Measurements from ENCODE around the gene GADL1. TPM values are rescaled to one million over a fixed set of nuclear protein-coding genes. Genes with fewer than 3 reads are reported as not detected.

GADL1 gene
- total and polyA plus RNA-seq, 2 donors from 2014 or later, result 0.22 to 0.54 TPM

DNA sequence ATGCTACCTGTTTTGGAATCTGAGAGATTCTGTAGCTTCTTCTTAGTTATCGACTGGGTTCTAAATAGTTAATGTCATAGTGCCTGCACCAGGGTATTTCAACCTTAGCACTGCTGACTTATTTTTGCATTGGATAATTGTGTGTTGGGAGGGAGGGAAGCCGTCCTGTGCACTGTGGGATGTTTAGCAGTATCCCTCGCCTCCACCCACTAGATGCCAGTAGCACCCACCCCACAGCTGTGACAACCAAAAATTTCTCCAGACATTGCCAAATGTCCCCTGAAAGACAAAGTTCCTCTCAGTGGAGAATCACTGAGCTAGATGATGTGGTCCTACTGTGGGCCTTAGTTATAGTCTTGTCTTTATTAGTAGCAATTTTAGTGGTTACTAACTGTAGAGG lies 199.8 kb downstream of the GADL1 start:
- Histone ChIP-seq H3K9me3 (ENCODE audit: control insufficient read depth in 2 of 3, insufficient read depth in 1 of 3, low read length in 3 of 3) (no peaks in the 10 kb centered on the region), H3K27ac (ENCODE audit: low read depth in 2 of 2, low read length in 2 of 2) (no peak overlapping the region), H3K4me3 (ENCODE audit: low read length in 3 of 3) (no peak overlapping the region), H3K36me3 (ENCODE audit: control insufficient read depth in 2 of 3, insufficient read depth in 3 of 3, low read length in 3 of 3) (peaks cover 0 to 21% (median 15%) of the 10 kb centered on the region in 3 donors), H3K4me1 (ENCODE audit: control insufficient read depth in 2 of 3, insufficient read depth in 2 of 3, low read depth in 1 of 3, low read length in 3 of 3) (peaks cover 2 to 16% (median 5%) of the 10 kb centered on the region in 3 donors), H3K9ac (ENCODE audit: low read length in 3 of 3) (no peak overlapping the region), H3K27me3 (ENCODE audit: control insufficient read depth, insufficient read depth, low read length) (no peaks in the 10 kb centered on the region)
- TF ChIP-seq, protein P1, sequence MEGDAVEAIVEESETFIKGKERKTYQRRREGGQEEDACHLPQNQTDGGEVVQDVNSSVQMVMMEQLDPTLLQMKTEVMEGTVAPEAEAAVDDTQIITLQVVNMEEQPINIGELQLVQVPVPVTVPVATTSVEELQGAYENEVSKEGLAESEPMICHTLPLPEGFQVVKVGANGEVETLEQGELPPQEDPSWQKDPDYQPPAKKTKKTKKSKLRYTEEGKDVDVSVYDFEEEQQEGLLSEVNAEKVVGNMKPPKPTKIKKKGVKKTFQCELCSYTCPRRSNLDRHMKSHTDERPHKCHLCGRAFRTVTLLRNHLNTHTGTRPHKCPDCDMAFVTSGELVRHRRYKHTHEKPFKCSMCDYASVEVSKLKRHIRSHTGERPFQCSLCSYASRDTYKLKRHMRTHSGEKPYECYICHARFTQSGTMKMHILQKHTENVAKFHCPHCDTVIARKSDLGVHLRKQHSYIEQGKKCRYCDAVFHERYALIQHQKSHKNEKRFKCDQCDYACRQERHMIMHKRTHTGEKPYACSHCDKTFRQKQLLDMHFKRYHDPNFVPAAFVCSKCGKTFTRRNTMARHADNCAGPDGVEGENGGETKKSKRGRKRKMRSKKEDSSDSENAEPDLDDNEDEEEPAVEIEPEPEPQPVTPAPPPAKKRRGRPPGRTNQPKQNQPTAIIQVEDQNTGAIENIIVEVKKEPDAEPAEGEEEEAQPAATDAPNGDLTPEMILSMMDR (IDR thresholded peaks at IDR 0.05; ENCODE audit: borderline replicate concordance, extremely low read depth, insufficient read depth), result no peak
- FAIRE-seq (no peak), DNase-seq (no peak)
- intact Hi-C loops (cut with DNase I), result no loop called here

- H3K27me3 ChIP-seq (ENCODE audit: control insufficient read depth, insufficient read depth, low read length), result no peaks in the 10 kb centered on the region
- FAIRE-seq (no peak), DNase-seq (no peak)
- H3K4me3 ChIP-seq (ENCODE audit: low read length in 3 of 3), result no peak overlapping the region
- no peak overlapping the region for H3K9ac ChIP-seq (ENCODE audit: low read length in 3 of 3)
- H3K27ac ChIP-seq (ENCODE audit: low read depth in 2 of 2, low read length in 2 of 2), result no peak overlapping the region
- peaks cover 2 to 18% (median 9%) of the 10 kb centered on the region in 3 donors for H3K4me1 ChIP-seq (ENCODE audit: control insufficient read depth in 2 of 3, insufficient read depth in 2 of 3, low read depth in 1 of 3, low read length in 3 of 3)
- TF ChIP-seq, protein P1 (IDR thresholded peaks at IDR 0.05; ENCODE audit: borderline replicate concordance, extremely low read depth, insufficient read depth), result no peak
- no peaks in the 10 kb centered on the region for H3K9me3 ChIP-seq (ENCODE audit: control insufficient read depth in 2 of 3, insufficient read depth in 1 of 3, low read length in 3 of 3)
- intact Hi-C loops (cut with DNase I), result no loop called here
- H3K36me3 ChIP-seq (ENCODE audit: control insufficient read depth in 2 of 3, insufficient read depth in 3 of 3, low read length in 3 of 3), result peaks cover 0 to 21% (median 15%) of the 10 kb centered on the region in 3 donors
Measured at GRCh38 chr3:30694148-30694547, 200.3 kb downstream of the GADL1 start.

GRCh38 chr3:30693470-30694120 lies 200.9 kb downstream of the GADL1 start:
- Histone ChIP-seq H3K4me3 (ENCODE audit: low read length in 3 of 3) (no peak overlapping the region), H3K4me1 (ENCODE audit: control insufficient read depth in 2 of 3, insufficient read depth in 2 of 3, low read depth in 1 of 3, low read length in 3 of 3) (peaks cover 8 to 24% (median 14%) of the 10 kb centered on the region in 3 donors), H3K27ac (ENCODE audit: low read depth in 2 of 2, low read length in 2 of 2) (no peak overlapping the region), H3K9ac (ENCODE audit: low read length in 3 of 3) (no peak overlapping the region), H3K9me3 (ENCODE audit: control insufficient read depth in 2 of 3, insufficient read depth in 1 of 3, low read length in 3 of 3) (no peaks in the 10 kb centered on the region), H3K27me3 (ENCODE audit: control insufficient read depth, insufficient read depth, low read length) (no peaks in the 10 kb centered on the region), H3K36me3 (ENCODE audit: control insufficient read depth in 2 of 3, insufficient read depth in 3 of 3, low read length in 3 of 3) (peaks cover 0 to 21% (median 15%) of the 10 kb centered on the region in 3 donors)
- DNase-seq, result peak in 3 of 5 donors; percentile 56 to 88 (median 85)
- intact Hi-C loops (cut with DNase I), result no loop called here
- FAIRE-seq, result peak; percentile 92
- TF ChIP-seq, protein P1 (IDR thresholded peaks at IDR 0.05; ENCODE audit: borderline replicate concordance, extremely low read depth, insufficient read depth), result peak; percentile 91

Data from kidney (tissue), 14 donors.